Calu3 (cell line): ENCODE data around the gene MOCS1. TPM values are rescaled to one million over a fixed set of nuclear protein-coding genes. Genes with fewer than 3 reads are reported as not detected.

Experiments used
- BruUV-seq: library from RNA; stranded (reverse); fragments of 400-500 nt; replicated peaks from 2 replicates; lab custom pipeline; 2021; lab: Mats Ljungman, UMichigan
- CTCF ChIA-PET: fragments of 300-600 bp; sonication (Branson Sonifier 250); formaldehyde crosslinking; loops from one replicate; lab custom pipeline; 2022; ENCODE audit warnings: antibody characterized with exemption; lab: Charles Lee
- DNase-seq: peaks from one replicate; pipeline ENCODE4 v3.0.0; 2022
- H3K27ac Mint-ChIP-seq: one replicate; pipeline ENCODE4 v1.8.0; 2022; ENCODE audit warnings: mixed read lengths; ENCODE audit not compliant: unreplicated experiment
- H3K27me3 Mint-ChIP-seq: one replicate; pipeline ENCODE4 v1.8.0; 2022; ENCODE audit warnings: mixed read lengths; ENCODE audit not compliant: unreplicated experiment
- H3K36me3 Mint-ChIP-seq: one replicate; pipeline ENCODE4 v1.8.0; 2022; ENCODE audit warnings: mild to moderate bottlenecking, moderate library complexity, mixed read lengths; ENCODE audit not compliant: insufficient read depth, unreplicated experiment
- H3K4me1 Mint-ChIP-seq: one replicate; pipeline ENCODE4 v1.8.0; 2022; ENCODE audit warnings: mild to moderate bottlenecking, low read depth, mixed read lengths; ENCODE audit not compliant: unreplicated experiment
- H3K4me3 Mint-ChIP-seq: one replicate; pipeline ENCODE4 v1.8.0; 2022; ENCODE audit warnings: mild to moderate bottlenecking, low read depth, moderate library complexity, mixed read lengths; ENCODE audit not compliant: unreplicated experiment
- H3K9me3 Mint-ChIP-seq: one replicate; pipeline ENCODE4 v1.8.0; 2022; ENCODE audit warnings: low read depth, mixed read lengths; ENCODE audit not compliant: unreplicated experiment
- CTCF ChIP-seq: fragments of 200-600 bp; IDR thresholded peaks from one replicate; pipeline ENCODE4 v1.8.0; 2022; ENCODE audit warnings: antibody characterized with exemption; ENCODE audit not compliant: unreplicated experiment
- intact Hi-C: fragments of 100-400 bp; cut with micrococcal nuclease; formaldehyde crosslinking; loops from one replicate; pipeline ENCODE4 v1.10.0; 2022; ENCODE audit not compliant: unreplicated experiment
- total RNA-seq: library from RNA; stranded (reverse); gene quantifications from 2 replicates; pipeline ENCODE4 v1.2.3, GENCODE V29; 2022

MOCS1 gene
- total RNA-seq, 1 experiment from 2014 or later, result 2.5 TPM

- intact Hi-C loops, result no loop called here
- Mint-ChIP-seq H3K36me3 (no peaks in the 10 kb centered on the region), H3K4me1 (no peaks in the 10 kb centered on the region), H3K9me3 (peaks cover 15% of the 10 kb centered on the region), H3K27me3 (peaks cover 21% of the 10 kb centered on the region), H3K27ac (no peak overlapping the region), H3K4me3 (no peak overlapping the region)
- CTCF ChIA-PET, result no interaction called here
- BruUV-seq, result no TSS peak
- DNase-seq, result no peak
- no peak for TF ChIP-seq CTCF
Observed at GRCh38 chr6:39961178-39961577, 26.9 kb upstream of the MOCS1 start.

GRCh38 chr6:39958947-39959346, 24.7 kb upstream of the MOCS1 start:
- Mint-ChIP-seq H3K27ac (no peak overlapping the region), H3K9me3 (peaks cover 13% of the 10 kb centered on the region)
- BruUV-seq, result no TSS peak

GRCh38 chr6:39956936-39957335, 22.7 kb upstream of the MOCS1 start:
- DNase-seq, result no peak
- Mint-ChIP-seq H3K4me1 (no peaks in the 10 kb centered on the region), H3K9me3 (peaks cover 13% of the 10 kb centered on the region), H3K27ac (no peak overlapping the region), H3K4me3 (no peak overlapping the region), H3K27me3 (peaks cover 21% of the 10 kb centered on the region), H3K36me3 (no peaks in the 10 kb centered on the region)
- intact Hi-C loops, result no loop called here
- no peak for TF ChIP-seq CTCF
- CTCF ChIA-PET, result no interaction called here
- BruUV-seq, result no TSS peak

More at GRCh38 chr6:39958947-39959346, 24.7 kb upstream of the MOCS1 start:
- intact Hi-C loops, result no loop called here
- Mint-ChIP-seq H3K36me3 (no peaks in the 10 kb centered on the region), H3K4me3 (no peak overlapping the region), H3K4me1 (no peaks in the 10 kb centered on the region), H3K27me3 (peaks cover 21% of the 10 kb centered on the region)
- CTCF ChIA-PET, result no interaction called here
- no peak for DNase-seq
- TF ChIP-seq CTCF, result no peak

GRCh38 chr6:39953076-39953618, 18.9 kb upstream of the MOCS1 start:
- H3K9me3 Mint-ChIP-seq, result peaks cover 5% of the 10 kb centered on the region
- intact Hi-C loops, result no loop called here
- H3K4me3 Mint-ChIP-seq, result no peak overlapping the region
- no peak for DNase-seq
- H3K36me3 Mint-ChIP-seq, result no peaks in the 10 kb centered on the region
- TF ChIP-seq CTCF, result no peak
- H3K4me1 Mint-ChIP-seq, result no peaks in the 10 kb centered on the region
- CTCF ChIA-PET, result no interaction called here
- H3K27ac Mint-ChIP-seq, result no peak overlapping the region
- no TSS peak for BruUV-seq
- peaks cover 9% of the 10 kb centered on the region for H3K27me3 Mint-ChIP-seq
